RPMI8226 (cell line): Measurements from ENCODE around the gene SGIP1.

ENCODE experiments used
- DNase-seq: peaks from one replicate; pipeline ENCODE4 v3.0.0-alpha.2; 2015

SGIP1 gene

DNA sequence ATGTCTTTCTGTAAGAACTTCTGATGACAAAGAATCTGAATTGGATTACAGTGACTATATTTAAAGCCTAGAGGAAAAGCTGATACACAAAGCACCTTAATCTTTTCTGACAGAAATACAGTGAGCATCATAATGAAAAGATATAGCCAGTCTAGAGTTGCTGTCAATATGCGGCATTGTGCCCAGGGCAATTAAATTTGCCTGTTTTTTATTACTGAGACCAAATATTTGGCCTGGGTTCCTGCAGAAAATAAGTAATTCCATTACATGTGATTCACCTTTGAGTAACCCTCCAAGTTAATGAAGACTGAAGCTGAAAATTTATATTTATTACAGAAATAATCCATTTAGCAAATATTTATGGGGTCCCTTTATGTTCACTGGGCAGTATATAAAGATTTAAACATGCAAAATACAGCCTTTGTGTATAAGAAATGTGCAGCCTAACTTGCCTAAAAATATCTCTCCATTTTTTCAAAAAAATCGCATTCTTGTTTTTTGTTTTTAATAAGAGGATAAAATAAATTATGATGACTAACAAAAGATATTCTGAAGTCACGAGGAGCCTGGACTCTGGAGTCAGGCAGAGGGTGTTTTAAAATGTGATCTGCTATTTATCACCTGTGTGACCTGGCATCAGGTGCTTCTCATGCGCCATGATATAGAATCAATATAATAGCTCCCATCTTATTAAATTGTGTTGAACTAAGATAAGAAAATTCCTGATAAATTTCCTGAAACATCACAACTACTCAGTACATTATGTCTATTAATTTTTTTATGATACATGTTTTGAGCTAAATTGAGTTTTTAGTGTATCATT lies 83.6 kb downstream of the SGIP1 start:
- DNase-seq: no peak

DNA sequence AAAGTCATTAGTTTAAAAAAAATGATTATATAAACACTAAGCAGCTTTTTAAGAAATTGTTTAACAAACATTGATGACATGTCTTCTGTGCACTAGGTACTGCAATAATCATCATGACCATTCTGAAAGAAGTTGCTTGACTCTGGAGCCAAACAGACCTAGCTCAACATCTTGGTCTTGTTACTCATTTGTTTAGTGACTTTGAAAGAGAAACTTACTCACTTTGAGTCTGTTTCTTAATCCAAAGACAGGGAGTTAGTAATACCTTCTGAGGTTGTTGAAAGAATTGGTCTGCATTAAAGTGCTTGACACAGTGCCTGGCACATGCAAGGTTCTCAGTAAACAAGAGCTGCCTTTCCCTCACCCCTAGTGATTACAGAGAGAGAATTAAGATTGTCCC lies 84.4 kb downstream of the SGIP1 start:
- DNase-seq: no peak

DNA sequence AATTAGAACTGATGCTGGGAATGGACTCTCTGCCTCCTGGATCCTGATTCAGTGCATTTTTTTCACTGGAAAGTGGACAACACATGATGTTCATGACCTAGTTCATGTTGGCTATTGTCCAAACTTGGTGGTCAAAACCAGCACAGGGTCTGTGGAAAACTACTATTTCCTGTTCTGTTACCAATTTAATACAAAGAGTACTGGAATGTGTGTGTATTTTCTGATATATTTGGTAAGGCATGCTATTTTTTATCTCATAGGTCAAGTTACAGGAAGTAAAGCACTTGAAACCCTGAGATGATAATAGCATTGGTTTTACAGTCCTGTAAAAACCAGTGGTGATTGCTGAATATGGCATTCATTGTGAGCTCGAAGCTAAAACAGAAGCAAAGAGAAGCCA lies 89.9 kb downstream of the SGIP1 start:
- no peak for DNase-seq

DNA sequence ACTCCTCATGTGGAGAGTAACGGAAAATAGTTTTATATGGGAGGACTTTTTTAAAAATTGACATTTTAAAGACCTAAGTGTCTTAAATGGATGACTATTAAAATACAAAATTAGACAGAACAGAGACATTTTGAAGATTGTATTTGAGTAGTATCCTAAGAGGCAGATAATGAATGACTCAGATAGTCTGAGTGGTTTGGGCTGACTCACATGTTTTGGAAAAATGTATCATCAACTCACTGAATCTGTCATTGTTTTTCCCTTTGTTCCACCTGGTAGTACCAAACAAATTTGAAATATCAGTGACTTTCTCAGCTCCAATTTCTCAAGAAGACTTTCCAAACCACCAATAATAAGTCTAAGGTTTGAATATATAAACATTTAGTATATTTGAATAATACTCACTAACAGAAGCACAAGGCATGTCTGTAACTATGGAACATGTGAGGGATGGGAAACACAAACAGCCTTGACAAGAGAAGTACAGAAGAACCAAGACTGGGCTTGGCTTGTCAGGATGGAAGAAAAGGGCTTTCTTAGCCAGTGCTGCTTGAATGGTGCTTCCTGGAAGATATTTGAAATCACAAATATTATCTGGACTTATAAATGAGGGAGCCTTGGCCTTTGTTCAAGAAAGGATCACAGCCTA lies 90.6 kb downstream of the SGIP1 start:
- DNase-seq: no peak

DNA sequence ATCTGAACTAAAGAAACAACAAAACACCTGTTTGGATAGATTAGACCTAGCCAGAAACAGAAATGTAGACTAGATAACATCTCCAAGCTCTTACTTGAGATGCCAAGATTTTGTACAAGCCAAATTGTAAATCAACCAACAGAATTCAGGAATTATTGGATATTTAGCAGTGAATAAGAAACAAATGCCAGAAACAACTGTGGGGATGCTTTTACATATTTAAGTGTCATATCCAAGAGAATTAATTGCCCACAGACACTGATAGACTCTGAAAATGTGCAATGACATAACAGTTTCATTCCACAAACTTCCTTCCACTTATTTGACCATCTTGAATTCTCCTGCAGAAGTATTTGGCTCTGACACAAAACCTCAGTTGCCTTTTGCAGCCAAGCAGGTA lies 92.3 kb downstream of the SGIP1 start:
- DNase-seq: no peak

DNA sequence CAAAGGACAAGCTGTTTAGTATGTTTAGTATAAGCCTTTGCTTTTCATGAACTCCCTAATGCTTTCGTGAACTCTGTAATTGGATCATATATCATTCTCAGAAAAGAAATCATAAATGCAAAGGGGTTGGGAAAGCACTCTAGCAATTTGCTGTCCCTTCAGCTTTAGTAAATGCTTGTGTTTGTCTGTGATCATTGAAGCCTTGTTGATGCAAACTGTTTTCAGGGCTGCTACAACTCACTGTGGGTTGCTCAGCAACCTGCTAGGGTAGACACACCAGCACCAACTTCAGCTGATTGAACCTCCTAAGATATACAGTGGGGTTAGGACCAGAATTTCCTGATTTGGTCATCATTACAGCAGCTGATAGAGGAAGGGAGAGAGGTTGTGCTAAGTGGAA lies 95.0 kb downstream of the SGIP1 start:
- DNase-seq: no peak

DNA sequence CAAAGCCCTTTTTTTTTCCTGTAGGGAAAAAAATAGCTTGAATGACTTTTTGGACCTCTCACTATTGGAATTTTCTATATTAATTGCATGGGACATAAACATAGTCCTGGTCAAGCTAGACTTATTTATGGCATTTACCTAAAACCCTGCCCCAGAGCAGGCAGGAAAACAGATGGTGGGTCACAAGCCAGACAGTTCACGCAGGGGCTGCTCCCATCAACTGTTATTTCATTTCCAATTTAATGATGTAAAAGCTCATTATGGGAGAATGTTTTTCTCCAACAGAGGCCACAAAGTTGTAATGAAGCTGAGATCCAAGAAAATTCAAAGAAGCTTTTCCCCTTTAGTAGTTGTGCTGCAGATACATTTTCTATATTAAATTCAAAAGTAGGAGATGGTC lies 99.2 kb downstream of the SGIP1 start:
- DNase-seq: no peak

DNA sequence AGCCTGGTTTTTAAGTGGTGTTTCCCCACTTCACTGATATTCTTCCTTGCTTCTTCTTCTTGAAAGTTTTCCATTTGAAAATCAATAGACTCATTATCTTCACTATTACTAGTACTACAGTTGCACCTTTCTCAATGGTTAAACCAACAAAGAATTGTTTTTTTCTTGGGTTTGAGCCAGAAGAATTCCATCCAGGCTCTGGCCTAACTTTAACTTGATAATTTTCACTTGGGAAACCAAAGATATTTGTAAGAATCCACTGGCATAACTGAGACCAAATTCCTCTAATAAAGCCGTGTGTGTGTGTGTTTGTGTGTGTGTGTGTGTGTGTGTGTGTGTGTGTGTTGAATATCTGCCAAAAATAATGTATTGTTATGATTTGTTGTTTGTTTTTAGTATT lies 103.2 kb downstream of the SGIP1 start:
- no peak for DNase-seq

DNA sequence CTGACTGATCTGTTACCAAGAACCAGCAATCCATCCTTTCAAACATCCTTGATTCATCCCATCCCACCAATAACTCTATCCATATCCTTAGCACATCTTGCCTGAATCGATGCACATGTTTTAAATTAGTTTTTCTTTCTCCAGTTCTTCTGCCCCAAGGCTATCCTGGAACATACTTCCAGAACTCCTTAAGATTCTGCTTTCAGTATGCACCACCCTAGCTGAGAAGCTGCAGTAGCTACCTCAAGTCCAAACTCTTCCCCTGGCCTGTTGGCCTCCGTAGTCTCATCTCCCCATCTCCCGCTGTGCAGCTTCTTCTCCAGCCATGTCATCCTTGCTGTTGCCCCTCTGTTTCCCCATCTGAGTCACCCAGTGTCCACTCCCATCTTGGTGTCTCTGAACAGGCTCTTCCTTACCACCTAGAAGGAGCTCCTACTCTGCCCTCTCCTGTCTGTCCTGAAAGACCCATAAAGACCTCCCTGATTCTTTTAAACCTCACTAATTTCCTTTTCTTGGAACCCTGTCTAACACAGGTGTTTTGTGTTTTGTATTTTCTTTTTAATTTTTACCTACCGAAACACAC lies 108.0 kb downstream of the SGIP1 start:
- no peak for DNase-seq

DNA sequence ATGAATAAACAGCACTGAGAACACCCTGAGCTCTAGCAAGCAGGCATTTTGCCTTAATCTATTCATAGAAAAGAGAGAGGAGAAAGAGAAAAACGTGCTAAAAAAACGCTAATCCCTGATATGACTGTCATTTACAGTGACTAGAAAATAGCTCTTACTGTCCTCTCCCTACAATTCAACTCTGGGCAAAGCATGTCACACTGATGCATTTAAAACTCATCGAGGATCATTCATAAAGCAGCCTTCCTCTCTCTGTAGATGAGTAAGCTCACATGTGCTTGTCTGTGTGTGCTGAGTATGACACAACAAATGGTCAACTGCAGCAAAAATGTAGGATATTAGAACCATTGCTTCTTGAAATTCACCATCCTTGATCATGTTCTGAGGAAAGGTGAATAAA lies 109.0 kb downstream of the SGIP1 start:
- no peak for DNase-seq

DNA sequence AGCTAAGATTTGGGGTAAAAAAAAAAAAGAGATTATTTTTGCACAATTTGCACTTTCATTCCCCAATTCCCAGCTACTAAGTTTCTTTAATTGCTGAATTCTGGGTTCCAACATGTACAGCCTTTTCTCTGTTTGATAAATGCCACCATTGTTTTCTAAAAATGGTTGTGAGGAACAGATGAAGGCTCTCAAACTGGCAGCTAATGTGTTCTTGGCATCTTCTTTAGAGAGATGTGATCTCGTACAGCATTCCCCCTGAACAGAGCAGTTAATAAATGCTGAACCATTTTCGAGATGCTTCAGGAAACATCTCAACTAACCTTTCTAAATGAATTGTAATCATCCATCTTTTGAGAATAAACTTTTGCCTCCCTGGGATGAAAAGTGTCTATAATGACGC lies 110.4 kb downstream of the SGIP1 start:
- DNase-seq: no peak

DNA sequence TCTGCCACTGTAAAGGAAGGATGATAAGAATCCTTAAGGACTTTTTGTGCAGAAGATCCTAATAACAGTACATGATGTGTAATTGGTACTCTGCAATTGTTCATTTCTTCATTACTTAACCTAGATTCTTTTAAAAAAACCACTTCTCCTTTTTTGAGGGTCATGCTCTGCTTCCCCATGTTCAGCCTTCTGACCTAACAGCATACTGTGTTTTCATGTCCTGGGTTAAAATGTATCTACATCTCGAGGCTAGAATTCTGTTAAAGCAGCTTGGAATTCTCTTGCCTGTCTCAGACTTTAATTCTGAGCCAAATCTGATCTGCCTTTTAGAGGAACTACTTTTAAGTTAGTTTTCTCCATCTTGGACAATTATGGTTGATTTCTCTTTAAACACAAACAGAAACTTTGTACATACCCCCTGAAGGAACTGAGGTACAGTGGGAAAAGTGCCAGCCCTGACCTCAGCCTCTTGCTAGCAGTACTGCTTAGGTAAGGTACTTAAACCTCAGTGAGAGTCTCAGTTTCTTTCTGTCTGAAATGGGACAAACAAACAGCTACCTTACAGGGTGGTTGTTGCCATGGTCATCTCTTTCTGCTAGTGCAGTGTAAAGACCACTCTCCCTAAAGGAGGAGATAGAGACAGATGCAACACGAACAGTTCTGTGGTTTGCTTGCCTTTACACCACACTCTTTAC lies 115.1 kb downstream of the SGIP1 start:
- peak; percentile 87 for DNase-seq

DNA sequence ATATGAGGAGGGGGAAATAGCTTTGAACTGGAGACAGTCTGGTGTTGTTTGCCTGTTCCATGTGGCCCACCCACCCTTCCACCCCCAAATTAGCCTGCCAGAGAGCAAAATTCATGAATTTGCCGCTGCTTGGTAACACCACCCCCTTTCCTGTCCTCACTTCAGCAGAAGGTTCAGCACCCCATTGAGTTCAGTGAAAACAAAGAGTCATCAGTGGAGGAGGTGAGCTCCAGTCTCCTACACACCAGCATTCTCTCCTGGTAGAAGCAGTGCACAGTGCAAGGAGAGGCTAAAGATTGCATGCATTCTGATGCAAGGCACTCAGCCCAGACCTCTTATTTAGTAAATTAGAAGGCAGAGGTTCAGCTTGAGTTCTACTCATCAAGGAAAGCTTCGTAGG lies 118.6 kb downstream of the SGIP1 start:
- no peak for DNase-seq

DNA sequence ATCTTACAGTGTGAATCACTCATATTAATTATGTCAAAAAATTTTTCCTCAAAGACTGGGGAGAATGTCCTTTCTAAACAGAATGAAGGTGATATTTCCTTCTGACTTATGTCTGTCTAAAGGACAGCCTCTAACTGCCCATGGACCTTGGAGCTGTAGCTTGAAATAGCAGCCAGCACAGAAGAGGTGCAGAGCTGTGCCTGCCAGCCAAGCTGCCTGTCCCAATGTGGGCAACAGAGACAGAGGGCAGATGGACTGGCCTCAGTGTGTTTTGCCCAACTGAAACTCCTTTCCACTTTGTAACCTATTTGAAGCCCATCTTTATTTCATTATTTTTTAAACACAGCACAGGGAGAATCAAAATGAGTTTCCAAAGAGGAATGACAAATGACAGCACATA lies 120.7 kb downstream of the SGIP1 start:
- DNase-seq: no peak

DNA sequence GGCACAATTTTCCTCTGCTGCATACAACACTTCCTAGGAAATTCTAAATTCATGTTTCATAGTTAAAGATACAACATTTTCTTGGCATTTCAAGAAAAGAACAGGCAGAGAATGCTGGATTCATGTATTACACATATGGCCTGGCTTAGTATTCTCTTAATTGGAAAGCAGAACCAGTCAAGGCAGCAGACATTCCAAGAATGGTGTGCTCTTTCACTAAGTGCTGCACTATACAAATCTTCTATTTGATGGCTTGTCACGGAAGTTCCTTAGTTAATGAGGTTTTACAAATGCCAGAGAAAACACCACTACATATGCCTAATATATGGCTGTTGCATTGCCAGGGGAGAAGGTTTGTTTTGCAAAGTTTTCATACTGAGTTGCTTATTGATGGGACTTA lies 137.5 kb downstream of the SGIP1 start:
- DNase-seq: no peak

DNA sequence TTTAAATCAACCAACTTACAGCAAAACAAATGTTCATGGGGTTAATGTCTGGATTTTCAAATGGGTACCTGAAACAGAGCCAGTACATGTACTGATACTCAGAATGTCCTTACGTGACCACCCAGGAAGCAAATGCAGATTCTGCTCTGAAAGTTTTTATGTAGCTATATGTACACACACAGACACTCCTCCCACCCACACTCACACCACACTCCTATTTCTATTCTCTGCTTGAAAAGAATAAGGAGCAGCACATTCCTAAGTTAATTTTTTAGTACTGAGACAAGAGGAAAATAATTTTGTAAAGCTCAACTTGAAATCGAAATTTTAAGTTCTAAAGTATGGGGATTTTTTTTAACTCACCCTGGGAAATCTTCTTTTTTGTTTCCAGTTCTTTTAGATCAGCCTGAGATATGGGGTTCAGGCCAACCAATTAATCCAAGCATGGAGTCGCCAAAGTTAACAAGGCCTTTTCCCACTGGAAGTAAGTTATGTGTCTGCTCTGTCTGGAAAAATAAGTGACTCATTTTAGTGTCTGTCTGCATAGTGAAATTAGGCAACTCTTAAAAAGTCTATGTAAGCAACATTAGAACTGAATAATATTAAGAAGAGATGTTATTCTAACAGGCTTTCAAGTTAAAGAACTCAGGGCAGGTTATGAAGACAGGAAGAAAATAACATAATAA lies 142.8 kb downstream of the SGIP1 start:
- no peak for DNase-seq

DNA sequence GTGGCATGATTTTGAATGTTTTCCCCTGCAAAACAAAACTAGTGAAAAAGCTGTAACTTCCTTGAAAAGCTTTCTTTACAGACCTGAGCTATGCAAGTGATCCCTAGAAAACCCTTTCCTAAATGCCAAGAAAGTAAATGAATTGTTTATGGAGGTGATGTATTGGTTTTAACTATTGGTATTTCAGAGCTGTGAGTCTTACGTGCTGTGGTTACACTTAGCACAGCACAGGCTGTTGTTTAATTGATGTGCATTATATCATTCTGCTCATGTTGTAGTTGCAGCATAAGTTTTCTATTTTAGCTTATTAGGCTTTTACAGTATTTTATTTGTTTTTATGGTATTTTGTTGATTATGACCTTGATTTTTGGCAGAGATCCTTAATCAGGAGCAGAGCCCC lies 144.2 kb downstream of the SGIP1 start:
- no peak for DNase-seq

DNA sequence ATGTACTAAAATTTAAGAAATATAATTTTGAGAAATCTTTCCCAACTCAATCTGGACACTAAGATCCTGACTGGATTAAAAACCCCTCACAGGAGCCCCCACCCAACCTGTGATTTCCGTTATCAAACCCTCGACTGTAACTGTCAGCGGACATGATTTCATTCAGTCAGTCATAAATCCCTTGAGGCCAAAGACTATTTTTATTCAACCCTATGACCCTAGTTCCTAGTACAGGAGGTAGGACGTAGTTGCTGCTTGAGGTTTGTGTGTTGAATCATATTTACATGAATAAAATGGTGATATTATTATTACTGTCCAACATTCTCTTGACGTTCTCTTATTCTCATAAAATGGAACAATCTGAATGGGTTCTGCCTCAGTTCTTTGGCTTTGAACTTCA lies 145.2 kb downstream of the SGIP1 start:
- DNase-seq: no peak

DNA sequence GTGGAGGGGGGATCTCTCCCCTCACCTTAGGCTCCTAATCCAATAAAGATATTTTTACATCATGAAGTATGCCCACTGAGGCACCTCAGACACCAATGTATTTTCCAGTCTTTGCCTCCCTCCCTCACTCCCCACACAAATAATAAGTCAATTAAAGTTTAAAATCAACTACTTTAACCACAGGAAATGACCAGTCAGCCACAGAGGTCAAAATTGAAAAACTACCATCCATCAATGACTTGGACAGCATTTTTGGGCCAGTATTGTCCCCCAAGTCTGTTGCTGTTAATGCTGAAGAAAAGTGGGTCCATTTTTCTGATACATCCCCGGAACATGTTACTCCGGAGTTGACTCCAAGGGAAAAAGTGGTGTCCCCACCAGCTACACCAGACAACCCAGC lies 147.7 kb downstream of the SGIP1 start:
- no peak for DNase-seq

DNA sequence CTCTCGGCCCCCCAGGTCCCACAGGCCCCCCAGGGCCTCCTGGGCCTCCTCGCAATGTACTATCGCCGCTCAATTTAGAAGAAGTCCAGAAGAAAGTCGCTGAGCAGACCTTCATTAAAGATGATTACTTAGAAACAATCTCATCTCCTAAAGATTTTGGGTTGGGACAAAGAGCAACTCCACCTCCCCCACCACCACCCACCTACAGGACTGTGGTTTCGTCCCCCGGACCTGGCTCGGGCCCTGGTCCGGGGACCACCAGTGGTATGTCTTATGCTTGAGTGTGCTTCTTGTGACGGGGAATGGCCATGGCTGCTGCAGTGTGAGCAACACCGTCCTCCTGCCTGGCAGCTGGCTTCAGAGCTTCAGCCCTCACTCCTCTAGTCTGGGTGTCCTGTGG lies 148.2 kb downstream of the SGIP1 start:
- DNase-seq: no peak

DNA sequence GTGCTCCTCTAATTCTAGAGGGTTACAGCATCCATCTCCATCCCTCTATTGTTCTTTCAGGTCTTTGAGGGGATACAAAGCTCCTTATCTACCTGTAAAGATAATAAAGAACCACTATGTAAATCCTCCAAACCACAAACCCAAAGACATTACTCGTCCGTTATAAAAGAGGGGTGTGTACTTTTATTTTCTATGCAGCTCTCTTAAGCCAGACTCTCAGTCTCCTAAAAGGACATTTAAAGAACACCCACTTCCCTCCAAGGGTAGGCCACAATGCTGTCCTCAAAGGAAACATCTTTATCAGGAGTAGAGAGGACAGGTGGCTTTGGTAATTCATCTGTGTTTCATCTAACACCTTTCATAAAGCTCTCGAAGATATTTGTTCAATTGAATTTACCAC lies 150.4 kb downstream of the SGIP1 start:
- DNase-seq: no peak

DNA sequence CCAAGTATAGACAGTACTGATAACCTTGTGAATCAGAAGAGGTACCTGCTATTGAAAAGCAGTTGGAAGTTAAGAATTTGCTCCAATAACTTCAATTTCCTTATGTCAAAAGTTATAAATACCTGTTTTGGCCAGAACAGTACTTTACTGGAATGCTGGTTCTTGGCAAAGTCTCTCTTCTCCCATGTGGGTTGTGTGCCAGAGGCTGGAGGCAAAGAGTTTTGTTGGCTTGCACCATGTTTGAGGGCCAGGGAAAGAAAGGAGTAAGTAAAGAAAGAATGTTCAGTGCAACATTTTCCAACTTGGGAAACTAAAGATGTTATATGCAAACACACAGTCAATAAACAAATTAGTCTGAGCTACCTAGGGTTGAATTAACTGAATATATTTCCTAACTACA lies 151.3 kb downstream of the SGIP1 start:
- DNase-seq: no peak

DNA sequence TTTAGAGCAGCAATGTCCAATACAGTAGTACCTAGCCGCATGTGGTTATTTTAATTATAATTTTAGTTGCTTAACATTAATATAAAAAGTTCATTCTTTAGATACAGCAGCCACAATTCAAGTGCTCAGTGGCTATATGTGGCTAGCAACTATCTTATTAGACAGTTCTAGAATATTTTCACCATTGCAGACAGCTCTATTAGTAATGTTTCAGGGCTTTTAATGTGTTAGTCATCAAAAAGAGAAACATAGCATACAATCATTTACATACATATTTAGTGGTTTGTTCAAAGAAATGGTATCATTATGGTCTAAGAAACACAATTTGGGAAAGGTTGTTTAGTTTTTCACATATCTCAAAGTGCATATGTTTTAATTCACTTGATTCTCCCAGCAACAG lies 151.7 kb downstream of the SGIP1 start:
- no peak for DNase-seq
